Measurements from ENCODE around the gene THAP3.
"Not testable (repeated sequence)": the region's sequence is repeated elsewhere in the genome, so short reads cannot be mapped to it uniquely, and the experiment has no call there.

The THAP3 gene

GRCh38 chr1:6628971-6629479 is 4.4 kb downstream of the THAP3 start:
- DNase-seq, result no peak
- in situ Hi-C loops (cut with HindIII; ENCODE audit: low pct_ligation_motif_present, low pct_unique_long_range_greater_than_20kb, low sequenced_read_pairs), result no loop called here

GRCh38 chr1:6630027-6630426 is 5.4 kb downstream of the THAP3 start:
- DNase-seq, result no peak
- in situ Hi-C loops (cut with HindIII; ENCODE audit: low pct_ligation_motif_present, low pct_unique_long_range_greater_than_20kb, low sequenced_read_pairs), result no loop called here

GRCh38 chr1:6631058-6631457 is 6.4 kb downstream of the THAP3 start:
- in situ Hi-C loops (cut with HindIII; ENCODE audit: low pct_ligation_motif_present, low pct_unique_long_range_greater_than_20kb, low sequenced_read_pairs), result no loop called here
- DNase-seq, result no peak

GRCh38 chr1:6632588-6633514 is 8.2 kb downstream of the THAP3 start:
- DNase-seq, result no peak
- in situ Hi-C loops (cut with HindIII; ENCODE audit: low pct_ligation_motif_present, low pct_unique_long_range_greater_than_20kb, low sequenced_read_pairs), result no loop called here

- peak; percentile 22 for DNase-seq
- in situ Hi-C loops (cut with HindIII; ENCODE audit: low pct_ligation_motif_present, low pct_unique_long_range_greater_than_20kb, low sequenced_read_pairs), result no loop called here
Measured at GRCh38 chr1:6634371-6635052, 9.8 kb downstream of the THAP3 start.

GRCh38 chr1:6635161-6635909 is 10.7 kb downstream of the THAP3 start:
- DNase-seq, result no peak
- in situ Hi-C loops (cut with HindIII; ENCODE audit: low pct_ligation_motif_present, low pct_unique_long_range_greater_than_20kb, low sequenced_read_pairs), result no loop called here

- in situ Hi-C loops (cut with HindIII; ENCODE audit: low pct_ligation_motif_present, low pct_unique_long_range_greater_than_20kb, low sequenced_read_pairs), result no loop called here
- no peak for DNase-seq
Measured at GRCh38 chr1:6635910-6636760, 11.5 kb downstream of the THAP3 start.

GRCh38 chr1:6636778-6637177 is 12.1 kb downstream of the THAP3 start:
- DNase-seq; in situ Hi-C loops (cut with HindIII; ENCODE audit: low pct_ligation_motif_present, low pct_unique_long_range_greater_than_20kb, low sequenced_read_pairs): not testable (repeated sequence)

GRCh38 chr1:6637770-6638169 is 13.1 kb downstream of the THAP3 start:
- in situ Hi-C loops (cut with HindIII; ENCODE audit: low pct_ligation_motif_present, low pct_unique_long_range_greater_than_20kb, low sequenced_read_pairs), result no loop called here
- DNase-seq, result no peak

- DNase-seq, result no peak
- in situ Hi-C loops (cut with HindIII; ENCODE audit: low pct_ligation_motif_present, low pct_unique_long_range_greater_than_20kb, low sequenced_read_pairs), result no loop called here
Measured at GRCh38 chr1:6638226-6638625, 13.6 kb downstream of the THAP3 start.

GRCh38 chr1:6640867-6641266 is 16.2 kb downstream of the THAP3 start:
- in situ Hi-C loops (cut with HindIII; ENCODE audit: low pct_ligation_motif_present, low pct_unique_long_range_greater_than_20kb, low sequenced_read_pairs); DNase-seq: not testable (repeated sequence)

- no peak for DNase-seq
- in situ Hi-C loops (cut with HindIII; ENCODE audit: low pct_ligation_motif_present, low pct_unique_long_range_greater_than_20kb, low sequenced_read_pairs), result no loop called here
Measured at GRCh38 chr1:6645018-6645417, 20.4 kb downstream of the THAP3 start.

- in situ Hi-C loops (cut with HindIII; ENCODE audit: low pct_ligation_motif_present, low pct_unique_long_range_greater_than_20kb, low sequenced_read_pairs), result no loop called here
- peak; percentile 36 for DNase-seq
Measured at GRCh38 chr1:6646499-6647148, 22.0 kb downstream of the THAP3 start.

GRCh38 chr1:6648556-6648955 is 23.9 kb downstream of the THAP3 start:
- in situ Hi-C loops (cut with HindIII; ENCODE audit: low pct_ligation_motif_present, low pct_unique_long_range_greater_than_20kb, low sequenced_read_pairs), result no loop called here
- no peak for DNase-seq

GRCh38 chr1:6651909-6652308 is 27.2 kb downstream of the THAP3 start:
- in situ Hi-C loops (cut with HindIII; ENCODE audit: low pct_ligation_motif_present, low pct_unique_long_range_greater_than_20kb, low sequenced_read_pairs), result no loop called here
- no peak for DNase-seq

GRCh38 chr1:6652986-6653385 is 28.3 kb downstream of the THAP3 start:
- DNase-seq, result no peak
- in situ Hi-C loops (cut with HindIII; ENCODE audit: low pct_ligation_motif_present, low pct_unique_long_range_greater_than_20kb, low sequenced_read_pairs), result no loop called here

- DNase-seq, result no peak
Measured at GRCh38 chr1:6653436-6654290, 29.0 kb downstream of the THAP3 start.

More at GRCh38 chr1:6653436-6654290, 29.0 kb downstream of the THAP3 start:
- in situ Hi-C loops (cut with HindIII; ENCODE audit: low pct_ligation_motif_present, low pct_unique_long_range_greater_than_20kb, low sequenced_read_pairs), result no loop called here
